NCI-H774 (cell line): ENCODE measurements around the gene ZNHIT1.
"Not testable (repeated sequence)": the region's sequence is repeated elsewhere in the genome, so short reads cannot be mapped to it uniquely, and the experiment has no call there.

Source experiments
- DNase-seq: peaks from one replicate; lab custom pipeline; 2025; lab: John Stamatoyannopoulos, UW

Gene ZNHIT1

GRCh38 chr7:101186844-101187428 is 31.0 kb upstream of the ZNHIT1 start:
- no peak for DNase-seq

- no peak for DNase-seq
These were observed 28.9 kb upstream of the ZNHIT1 start for GRCh38 chr7:101189109-101189508.

GRCh38 chr7:101195884-101196283 is 22.1 kb upstream of the ZNHIT1 start:
- no peak for DNase-seq

- no peak for DNase-seq
These were observed 20.0 kb upstream of the ZNHIT1 start for GRCh38 chr7:101197991-101198390.

GRCh38 chr7:101198476-101198875 is 19.5 kb upstream of the ZNHIT1 start:
- no peak for DNase-seq

GRCh38 chr7:101199522-101199921 is 18.4 kb upstream of the ZNHIT1 start:
- not testable (repeated sequence) for DNase-seq

- DNase-seq: no peak
These were observed 17.5 kb upstream of the ZNHIT1 start for GRCh38 chr7:101200504-101200861.

- DNase-seq: no peak
These were observed 16.9 kb upstream of the ZNHIT1 start, which contains the start of gene MOGAT3 for GRCh38 chr7:101200862-101201599. Gene MOGAT3, minus strand, starts transcription at chr7:101201036. Its CDS starts 182 bp downstream, at chr7:101200854.

- no peak for DNase-seq
These were observed 16.0 kb upstream of the ZNHIT1 start for GRCh38 chr7:101201695-101202602.

GRCh38 chr7:101202603-101202918 is 15.4 kb upstream of the ZNHIT1 start:
- DNase-seq: no peak

GRCh38 chr7:101203740-101204738 is 13.9 kb upstream of the ZNHIT1 start:
- not testable (repeated sequence) for DNase-seq

- DNase-seq: no peak
These were observed 11.9 kb upstream of the ZNHIT1 start for GRCh38 chr7:101205901-101206664.

- no peak for DNase-seq
These were observed 11.3 kb upstream of the ZNHIT1 start for GRCh38 chr7:101206665-101207042.

GRCh38 chr7:101207459-101207858 is 10.5 kb upstream of the ZNHIT1 start:
- DNase-seq: no peak

GRCh38 chr7:101208794-101209193 is 9.2 kb upstream of the ZNHIT1 start:
- DNase-seq: no peak

GRCh38 chr7:101210143-101210542 is 7.8 kb upstream of the ZNHIT1 start:
- no peak for DNase-seq

GRCh38 chr7:101211501-101211900 is 6.5 kb upstream of the ZNHIT1 start:
- DNase-seq: no peak

GRCh38 chr7:101212014-101212413 is 6.0 kb upstream of the ZNHIT1 start:
- no peak for DNase-seq

GRCh38 chr7:101216001-101216859 is 1.7 kb upstream of the ZNHIT1 start:
- no peak for DNase-seq

- DNase-seq: no peak
These were observed 1.0 kb upstream of the ZNHIT1 start for GRCh38 chr7:101216860-101217387.
